ENCODE results near the gene MVP. TPM values are rescaled to one million over a fixed set of nuclear protein-coding genes. Genes with fewer than 3 reads are reported as not detected.

Gene MVP
- total RNA-seq, 2 donors from 2014 or later: 86.1 to 180 TPM

DNA sequence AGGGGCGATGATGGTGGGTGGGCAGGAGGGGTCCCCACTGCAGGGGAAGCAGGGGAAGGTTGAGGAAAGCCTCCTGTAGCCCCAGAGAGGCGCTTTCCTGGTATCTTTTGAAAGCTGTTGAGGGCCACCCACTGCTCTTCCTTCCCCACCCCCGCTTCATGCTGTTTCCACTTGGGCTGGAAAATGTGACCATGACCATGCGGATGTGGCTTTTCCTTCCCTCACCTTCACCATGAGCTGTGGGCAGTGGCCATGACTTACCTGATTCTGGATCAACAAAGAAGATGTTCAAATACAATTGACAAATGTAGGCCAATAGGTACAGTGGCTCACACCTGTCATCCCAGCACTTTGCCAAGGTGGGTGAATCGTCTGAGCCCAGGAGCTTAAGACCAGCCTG lies 13.8 kb downstream of the MVP start:
- H3K36me3 Mint-ChIP-seq: no peaks in the 10 kb centered on the region
- no peak overlapping the region for H3K4me3 Mint-ChIP-seq
- DNase-seq (ENCODE audit: low spot score) (no peak), ATAC-seq (no peak)
- H3K27me3 Mint-ChIP-seq: no peaks in the 10 kb centered on the region
- H3K27ac Mint-ChIP-seq: no peak overlapping the region
- no peaks in the 10 kb centered on the region for H3K9me3 Mint-ChIP-seq
- peaks cover 0 to 12% of the 10 kb centered on the region in 2 donors for H3K4me1 Mint-ChIP-seq (ENCODE audit: low read depth in 2 of 2)

DNA sequence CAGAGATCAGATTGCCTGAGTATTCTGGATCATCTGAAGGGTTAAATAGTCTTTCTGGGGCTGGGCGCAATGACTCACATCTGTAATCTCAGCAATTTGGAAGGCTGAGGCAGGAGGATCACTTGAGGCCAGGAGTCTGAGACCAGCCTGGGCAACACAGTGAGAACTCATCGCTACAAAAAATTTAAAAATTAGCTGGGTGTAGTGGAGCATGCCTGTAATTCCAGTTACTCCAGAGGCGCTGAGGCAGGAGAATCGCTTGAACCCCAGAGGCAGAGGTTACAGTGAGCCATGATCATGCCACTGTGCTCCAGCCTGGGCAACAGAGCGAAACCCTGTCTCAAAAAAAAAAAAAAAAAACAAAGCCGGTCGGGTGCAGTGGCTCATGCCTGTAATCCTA lies 15.7 kb downstream of the MVP start:
- no peak overlapping the region for H3K4me3 Mint-ChIP-seq
- ATAC-seq: no peak
- no peaks in the 10 kb centered on the region for H3K36me3 Mint-ChIP-seq
- no peaks in the 10 kb centered on the region for H3K9me3 Mint-ChIP-seq
- no peak overlapping the region for H3K27ac Mint-ChIP-seq
- H3K27me3 Mint-ChIP-seq: no peaks in the 10 kb centered on the region
- DNase-seq (ENCODE audit: low spot score): no peak
- peaks cover 0 to 7% of the 10 kb centered on the region in 2 donors for H3K4me1 Mint-ChIP-seq (ENCODE audit: low read depth in 2 of 2)

DNA sequence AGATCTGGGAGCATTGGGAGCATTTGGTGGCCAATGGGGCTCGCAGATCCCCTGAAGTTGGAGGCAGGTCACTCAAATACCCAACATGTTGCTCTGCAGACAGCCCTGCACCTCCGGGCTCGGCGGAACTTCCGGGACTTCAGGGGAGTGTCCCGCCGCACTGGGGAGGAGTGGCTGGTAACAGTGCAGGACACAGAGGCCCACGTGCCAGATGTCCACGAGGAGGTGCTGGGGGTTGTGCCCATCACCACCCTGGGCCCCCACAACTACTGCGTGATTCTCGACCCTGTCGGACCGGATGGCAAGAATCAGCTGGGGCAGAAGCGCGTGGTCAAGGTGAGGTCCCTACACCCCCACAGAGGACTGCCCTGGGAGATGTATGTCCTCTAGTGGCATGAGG lies 16.4 kb downstream of the MVP start:
- no peaks in the 10 kb centered on the region for H3K27me3 Mint-ChIP-seq

DNA sequence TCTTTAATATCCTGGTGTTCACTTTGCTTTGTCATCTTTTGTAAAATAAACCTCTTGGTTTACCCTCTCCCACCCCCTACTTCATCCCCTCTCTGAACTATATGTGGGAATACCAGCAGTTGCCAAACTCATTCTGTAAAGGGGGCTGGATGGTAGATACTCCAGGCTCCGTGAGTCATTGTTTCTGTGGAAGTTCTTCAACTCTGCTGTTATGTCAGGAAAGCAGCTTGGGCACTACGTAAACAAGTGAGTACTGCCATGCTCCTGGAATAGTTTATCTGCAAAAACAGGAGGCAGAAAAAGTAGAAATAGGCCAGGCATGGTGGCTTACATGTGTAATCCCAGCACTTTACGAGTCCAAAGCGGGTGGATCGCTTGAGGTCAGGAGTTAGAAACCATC lies 17.6 kb downstream of the MVP start:
- Mint-ChIP-seq H3K27me3 (no peaks in the 10 kb centered on the region), H3K4me1 (ENCODE audit: low read depth in 2 of 2) (peaks cover 0 to 2% of the 10 kb centered on the region in 2 donors), H3K4me3 (no peak overlapping the region), H3K27ac (no peak overlapping the region), H3K9me3 (no peaks in the 10 kb centered on the region), H3K36me3 (no peaks in the 10 kb centered on the region)
- DNase-seq (ENCODE audit: low spot score) (no peak), ATAC-seq (no peak)

More for the DNA sequence above, 16.4 kb downstream of the MVP start:
- DNase-seq (ENCODE audit: low spot score) (no peak), ATAC-seq (no peak)
- Mint-ChIP-seq H3K9me3 (no peaks in the 10 kb centered on the region), H3K4me1 (ENCODE audit: low read depth in 2 of 2) (peaks cover 0 to 4% of the 10 kb centered on the region in 2 donors), H3K27ac (no peak overlapping the region), H3K36me3 (no peaks in the 10 kb centered on the region), H3K4me3 (no peak overlapping the region)

DNA sequence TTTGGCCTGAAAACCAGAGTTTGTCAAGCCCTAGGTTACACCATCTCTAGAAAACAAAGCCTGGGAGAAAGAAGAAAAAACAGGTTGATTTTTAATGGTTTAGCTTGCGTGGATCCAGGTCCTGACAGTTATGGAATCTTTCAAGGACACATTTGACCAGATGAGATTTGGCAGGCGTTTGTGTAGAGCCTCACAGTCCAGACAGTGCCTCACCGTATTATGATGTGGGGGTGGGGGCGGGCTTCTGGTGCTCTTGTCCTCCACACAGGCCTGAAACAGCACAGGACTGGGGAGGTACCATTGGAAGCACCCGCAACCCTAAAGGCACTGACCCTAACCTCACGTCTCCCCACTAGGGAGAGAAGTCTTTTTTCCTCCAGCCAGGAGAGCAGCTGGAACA lies 19.6 kb downstream of the MVP start:
- Mint-ChIP-seq H3K27me3 (no peaks in the 10 kb centered on the region), H3K4me1 (ENCODE audit: low read depth in 2 of 2) (peaks cover 0 to 2% of the 10 kb centered on the region in 2 donors), H3K36me3 (no peaks in the 10 kb centered on the region), H3K9me3 (no peaks in the 10 kb centered on the region), H3K4me3 (no peak overlapping the region), H3K27ac (no peak overlapping the region)
- no peak for DNase-seq (ENCODE audit: low spot score)
- ATAC-seq: no peak

DNA sequence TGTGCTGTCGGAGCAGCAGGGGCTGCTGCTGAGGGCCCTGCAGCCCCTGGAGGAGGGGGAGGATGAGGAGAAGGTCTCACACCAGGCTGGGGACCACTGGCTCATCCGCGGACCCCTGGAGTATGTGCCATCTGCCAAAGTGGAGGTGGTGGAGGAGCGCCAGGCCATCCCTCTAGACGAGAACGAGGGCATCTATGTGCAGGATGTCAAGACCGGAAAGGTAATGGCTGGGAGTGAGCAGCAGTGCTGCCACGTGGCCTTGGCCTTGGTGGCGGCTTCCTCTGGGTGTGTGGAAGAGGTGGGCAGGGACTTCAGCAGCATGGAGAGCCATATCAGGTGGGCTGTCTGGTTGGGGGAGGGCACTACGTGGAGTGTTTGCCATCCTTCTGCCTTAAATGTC lies 20.0 kb downstream of the MVP start:
- H3K36me3 Mint-ChIP-seq: no peaks in the 10 kb centered on the region
- no peak overlapping the region for H3K4me3 Mint-ChIP-seq
- no peak for ATAC-seq
- H3K27me3 Mint-ChIP-seq: no peaks in the 10 kb centered on the region
- H3K27ac Mint-ChIP-seq: no peak overlapping the region
- H3K9me3 Mint-ChIP-seq: no peaks in the 10 kb centered on the region
- H3K4me1 Mint-ChIP-seq (ENCODE audit: low read depth in 2 of 2): peaks cover 0 to 3% of the 10 kb centered on the region in 2 donors
- DNase-seq (ENCODE audit: low spot score): no peak

DNA sequence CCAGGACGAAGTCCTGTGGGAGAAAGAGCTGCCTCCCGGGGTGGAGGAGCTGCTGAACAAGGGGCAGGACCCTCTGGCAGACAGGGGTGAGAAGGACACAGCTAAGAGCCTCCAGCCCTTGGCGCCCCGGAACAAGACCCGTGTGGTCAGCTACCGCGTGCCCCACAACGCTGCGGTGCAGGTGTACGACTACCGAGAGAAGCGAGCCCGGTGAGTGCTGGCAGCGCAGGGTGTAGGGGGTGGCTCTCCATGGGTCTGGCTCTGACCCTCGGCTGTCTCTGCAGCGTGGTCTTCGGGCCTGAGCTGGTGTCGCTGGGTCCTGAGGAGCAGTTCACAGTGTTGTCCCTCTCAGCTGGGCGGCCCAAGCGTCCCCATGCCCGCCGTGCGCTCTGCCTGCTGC lies 21.4 kb downstream of the MVP start:
- Mint-ChIP-seq H3K4me1 (ENCODE audit: low read depth in 2 of 2) (peaks cover 0 to 6% of the 10 kb centered on the region in 2 donors), H3K4me3 (no peak overlapping the region), H3K27ac (no peak overlapping the region), H3K36me3 (no peaks in the 10 kb centered on the region), H3K27me3 (no peaks in the 10 kb centered on the region), H3K9me3 (no peaks in the 10 kb centered on the region)
- ATAC-seq: no peak
- no peak for DNase-seq (ENCODE audit: low spot score)

DNA sequence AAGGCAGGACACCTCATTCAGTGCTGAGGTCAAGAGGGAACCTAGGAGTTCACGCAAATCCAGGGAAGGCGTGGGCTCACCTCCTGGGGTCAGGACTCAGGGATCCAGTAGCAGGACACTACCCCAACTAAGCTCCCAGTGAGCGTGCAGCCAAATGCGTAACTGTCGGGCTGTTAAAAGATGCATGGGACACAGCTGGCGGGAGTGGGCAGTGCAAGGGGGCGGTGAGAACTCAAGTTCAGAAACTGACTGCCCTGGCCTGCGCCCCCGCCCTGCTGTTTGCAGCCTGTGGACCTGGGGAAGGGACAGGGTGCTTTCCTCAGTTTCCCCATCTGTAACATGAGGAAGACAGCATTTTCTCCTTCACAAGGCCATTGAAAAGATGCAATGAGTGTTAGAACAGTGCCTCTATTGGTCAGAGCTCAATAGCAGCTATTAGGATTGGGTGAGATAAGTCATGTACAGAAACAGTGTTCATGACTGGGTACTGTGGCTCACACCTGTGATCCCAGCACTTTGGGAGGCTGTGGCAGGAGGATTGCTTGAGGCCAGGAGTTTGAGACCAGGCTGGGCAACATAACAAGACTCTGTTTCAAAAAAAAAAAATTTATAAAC lies 22.6 kb downstream of the MVP start:
- H3K27me3 Mint-ChIP-seq: no peaks in the 10 kb centered on the region
- DNase-seq (ENCODE audit: low spot score) (no peak), ATAC-seq (no peak)
- no peaks in the 10 kb centered on the region for H3K36me3 Mint-ChIP-seq
- no peak overlapping the region for H3K4me3 Mint-ChIP-seq
- peaks cover 0 to 7% of the 10 kb centered on the region in 2 donors for H3K4me1 Mint-ChIP-seq (ENCODE audit: low read depth in 2 of 2)
- H3K9me3 Mint-ChIP-seq: no peaks in the 10 kb centered on the region
- no peak overlapping the region for H3K27ac Mint-ChIP-seq

DNA sequence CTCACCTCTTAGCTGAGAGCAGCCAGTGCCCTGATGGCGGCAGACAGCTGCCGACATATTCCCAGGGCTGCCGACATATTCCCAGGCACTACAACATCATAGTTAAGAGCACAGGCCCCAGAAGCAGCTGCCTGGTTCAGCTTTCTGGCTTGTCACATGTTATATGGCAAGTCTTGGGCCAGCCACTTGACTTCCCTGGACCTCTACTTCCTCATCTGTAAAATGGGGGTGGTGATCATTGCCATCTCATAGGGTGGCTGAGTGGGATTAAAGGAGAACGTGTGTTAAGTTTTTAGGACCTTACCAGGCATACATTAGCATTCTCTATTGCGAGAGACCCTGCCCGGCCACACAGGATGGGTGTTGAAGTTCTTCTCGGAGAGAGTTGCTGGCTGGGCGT lies 23.7 kb downstream of the MVP start:
- Mint-ChIP-seq H3K4me1 (ENCODE audit: low read depth in 2 of 2) (peaks cover 0 to 10% of the 10 kb centered on the region in 2 donors), H3K27ac (no peak overlapping the region), H3K27me3 (no peaks in the 10 kb centered on the region), H3K36me3 (no peaks in the 10 kb centered on the region), H3K9me3 (no peaks in the 10 kb centered on the region), H3K4me3 (no peak overlapping the region)
- no peak for ATAC-seq
- no peak for DNase-seq (ENCODE audit: low spot score)

DNA sequence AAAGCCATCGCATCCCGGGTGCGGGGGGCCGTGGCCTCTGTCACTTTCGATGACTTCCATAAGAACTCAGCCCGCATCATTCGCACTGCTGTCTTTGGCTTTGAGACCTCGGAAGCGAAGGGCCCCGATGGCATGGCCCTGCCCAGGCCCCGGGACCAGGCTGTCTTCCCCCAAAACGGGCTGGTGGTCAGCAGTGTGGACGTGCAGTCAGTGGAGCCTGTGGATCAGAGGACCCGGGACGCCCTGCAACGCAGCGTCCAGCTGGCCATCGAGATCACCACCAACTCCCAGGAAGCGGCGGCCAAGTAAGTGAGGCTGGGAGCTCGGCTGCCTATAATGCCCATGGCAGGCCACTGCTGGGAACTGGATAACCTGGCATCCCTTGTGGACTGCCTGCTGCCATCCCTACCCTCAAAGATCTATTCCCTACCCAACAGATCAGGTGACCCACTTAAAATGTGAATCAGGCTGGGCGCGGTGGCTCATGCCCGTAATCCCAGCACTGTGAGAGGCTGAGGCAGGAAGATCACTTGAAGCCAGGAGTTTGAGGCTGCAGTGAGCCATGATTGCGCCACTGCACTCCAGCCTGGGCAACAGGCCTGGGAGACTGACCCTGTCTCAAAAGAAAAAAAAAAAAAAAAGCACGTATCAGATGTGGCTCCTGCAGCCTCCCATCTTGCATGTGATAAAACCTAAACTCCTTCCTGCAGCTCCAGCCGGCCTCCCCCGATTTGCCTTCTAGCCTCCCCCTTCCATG lies 24.5 kb downstream of the MVP start:
- ATAC-seq: no peak
- no peak for DNase-seq (ENCODE audit: low spot score)
- Mint-ChIP-seq H3K4me3 (no peak overlapping the region), H3K27ac (no peak overlapping the region), H3K4me1 (ENCODE audit: low read depth in 2 of 2) (peaks cover 0 to 10% of the 10 kb centered on the region in 2 donors), H3K36me3 (no peaks in the 10 kb centered on the region), H3K9me3 (no peaks in the 10 kb centered on the region), H3K27me3 (no peaks in the 10 kb centered on the region)

DNA sequence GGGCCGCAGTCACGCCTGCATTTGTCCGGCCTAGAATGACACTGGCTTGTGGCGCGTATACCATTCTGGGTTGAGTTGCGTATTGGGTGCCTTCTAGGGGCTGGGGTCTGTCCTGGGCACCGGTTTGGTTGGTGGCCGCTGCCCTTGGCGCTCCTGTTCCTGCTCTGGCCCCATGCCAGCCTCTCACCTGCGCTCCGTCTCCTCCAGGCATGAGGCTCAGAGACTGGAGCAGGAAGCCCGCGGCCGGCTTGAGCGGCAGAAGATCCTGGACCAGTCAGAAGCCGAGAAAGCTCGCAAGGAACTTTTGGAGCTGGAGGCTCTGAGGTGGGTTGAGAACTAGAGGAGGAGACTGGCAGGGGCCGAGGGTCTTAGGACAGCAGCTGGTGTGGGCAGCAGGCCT lies 25.4 kb downstream of the MVP start:
- Mint-ChIP-seq H3K36me3 (no peaks in the 10 kb centered on the region), H3K4me1 (ENCODE audit: low read depth in 2 of 2) (peaks cover 0 to 10% of the 10 kb centered on the region in 2 donors), H3K9me3 (no peaks in the 10 kb centered on the region), H3K27me3 (no peaks in the 10 kb centered on the region), H3K4me3 (no peak overlapping the region), H3K27ac (no peak overlapping the region)
- no peak for DNase-seq (ENCODE audit: low spot score)
- ATAC-seq: no peak

DNA sequence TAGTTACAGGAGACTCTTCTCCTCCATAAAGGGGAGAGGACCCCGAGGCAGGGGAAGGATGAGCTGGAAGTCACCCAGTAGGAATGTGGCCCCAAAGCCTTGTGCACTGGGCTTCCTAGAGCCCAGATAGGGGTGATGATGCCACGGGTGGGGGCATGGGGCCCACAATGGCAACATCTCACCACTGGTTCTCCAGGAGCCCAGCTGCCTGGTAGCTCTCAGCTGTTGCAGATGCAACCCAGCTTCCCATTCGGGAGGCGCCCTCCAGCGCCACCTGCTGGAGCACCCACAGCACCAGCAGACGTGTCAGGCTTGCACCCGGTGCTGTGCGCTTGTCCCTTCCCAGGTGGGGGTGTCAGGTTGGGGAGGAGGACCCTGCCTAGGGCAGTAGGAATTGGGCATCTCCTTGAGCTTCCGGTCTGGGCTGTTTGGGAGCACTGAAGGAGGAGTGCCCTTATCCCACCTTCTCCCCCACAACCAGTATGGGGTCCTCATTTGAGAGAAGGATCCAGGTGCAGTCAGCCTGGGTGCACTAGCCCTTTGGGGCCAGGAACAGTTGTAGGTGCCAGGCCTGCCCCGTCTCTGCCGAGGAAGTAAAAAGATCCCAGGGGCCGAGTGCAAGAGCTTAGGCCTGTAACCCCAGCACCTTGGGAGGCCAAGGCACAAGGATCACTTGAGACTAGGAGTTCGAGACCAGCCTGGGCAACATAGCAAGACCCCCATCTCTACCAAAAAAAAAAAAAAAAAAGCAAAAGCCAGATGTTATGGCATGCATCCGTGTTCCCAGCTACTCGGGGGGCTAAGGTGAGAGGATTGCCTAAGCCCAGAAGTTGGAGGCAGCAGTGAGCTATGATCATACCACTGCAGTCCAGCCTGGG lies 28.4 kb downstream of the MVP start:
- Mint-ChIP-seq H3K4me3 (no peak overlapping the region), H3K4me1 (ENCODE audit: low read depth in 2 of 2) (peaks cover 0 to 10% of the 10 kb centered on the region in 2 donors), H3K36me3 (no peaks in the 10 kb centered on the region), H3K9me3 (no peaks in the 10 kb centered on the region), H3K27me3 (no peaks in the 10 kb centered on the region), H3K27ac (no peak overlapping the region)
- DNase-seq (ENCODE audit: low spot score) (peak; percentile 71), ATAC-seq (peak; percentile 81 to 82)

DNA sequence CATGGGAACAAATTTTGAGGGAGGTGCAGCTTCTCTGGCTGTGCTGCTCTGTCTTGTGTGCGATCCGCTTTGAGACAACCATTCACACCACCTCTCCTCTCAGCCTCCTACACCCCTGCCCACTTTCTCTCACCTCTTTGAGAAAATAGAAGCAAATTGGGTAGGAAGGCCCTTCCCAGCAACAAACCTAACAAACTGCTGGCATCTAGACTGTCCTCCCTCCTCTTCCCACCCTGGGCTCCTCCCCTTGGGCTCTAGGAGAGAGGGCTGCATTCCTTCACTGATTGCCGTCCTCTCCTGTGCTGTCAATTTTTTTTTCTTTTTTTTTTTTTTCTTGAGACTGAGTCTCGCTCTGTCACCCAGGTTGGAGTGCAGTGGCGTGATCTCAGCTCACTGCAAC lies 29.2 kb downstream of the MVP start:
- no peaks in the 10 kb centered on the region for H3K9me3 Mint-ChIP-seq

DNA sequence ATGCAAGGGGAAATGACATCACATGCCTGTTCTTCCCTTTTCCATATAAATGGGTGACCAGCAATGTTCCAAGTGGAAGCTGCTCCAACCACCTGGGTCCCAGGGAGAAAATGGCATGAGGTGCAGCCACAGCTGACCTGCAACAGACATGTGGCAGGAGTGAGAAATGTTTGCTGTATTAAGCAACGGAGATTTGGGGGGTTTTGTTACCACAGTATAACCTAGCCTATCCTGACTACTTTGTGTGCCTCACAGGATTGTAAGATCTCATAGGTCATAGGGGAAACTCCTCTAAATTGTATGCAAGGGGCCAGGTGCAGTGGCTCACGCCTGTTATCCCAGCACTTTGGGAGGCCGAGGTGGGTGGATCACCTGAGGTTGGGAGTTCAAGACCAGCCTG lies 30.7 kb downstream of the MVP start:
- no peaks in the 10 kb centered on the region for H3K36me3 Mint-ChIP-seq
- ATAC-seq (no peak), DNase-seq (ENCODE audit: low spot score) (no peak)
- peaks cover 0 to 6% of the 10 kb centered on the region in 2 donors for H3K4me1 Mint-ChIP-seq (ENCODE audit: low read depth in 2 of 2)
- H3K9me3 Mint-ChIP-seq: no peaks in the 10 kb centered on the region
- H3K27ac Mint-ChIP-seq: no peak overlapping the region
- H3K27me3 Mint-ChIP-seq: no peaks in the 10 kb centered on the region
- no peak overlapping the region for H3K4me3 Mint-ChIP-seq

More for the DNA sequence above, 29.2 kb downstream of the MVP start:
- H3K27ac Mint-ChIP-seq: no peak overlapping the region
- no peaks in the 10 kb centered on the region for H3K27me3 Mint-ChIP-seq
- no peak overlapping the region for H3K4me3 Mint-ChIP-seq
- DNase-seq (ENCODE audit: low spot score): no peak
- peaks cover 0 to 10% of the 10 kb centered on the region in 2 donors for H3K4me1 Mint-ChIP-seq (ENCODE audit: low read depth in 2 of 2)
- no peak for ATAC-seq
- H3K36me3 Mint-ChIP-seq: no peaks in the 10 kb centered on the region

Measured in natural killer cell treated with Interleukin-12 subunit alpha and Interleukin-12 subunit beta and Interleukin-15 and Interleukin-18, amount 100 ng/mL, for 72 hours (primary cell).